ENCODE data around the gene DNA2.

The DNA2 gene

DNA sequence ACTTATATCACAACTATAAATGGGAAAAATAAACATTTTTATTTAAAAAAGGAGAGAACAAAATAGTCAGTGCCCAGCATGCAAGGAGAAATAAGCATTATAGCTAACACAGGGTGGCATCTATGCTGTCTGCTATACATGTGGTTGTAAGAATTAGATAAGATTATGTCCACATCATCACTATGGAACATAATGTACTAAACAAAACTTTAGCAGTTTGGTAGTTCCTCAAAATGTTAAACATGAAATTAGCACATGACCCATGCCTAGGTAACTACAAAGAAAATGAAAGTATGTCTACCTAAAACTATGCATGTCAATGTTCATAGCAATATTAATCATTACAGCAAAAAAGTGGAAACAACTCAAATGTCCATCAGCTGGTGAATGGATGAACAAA is 36.0 kb downstream of the DNA2 start:
- no peak overlapping the region for H2AFZ ChIP-seq (ENCODE audit: low read depth, low read length, severe bottlenecking)
- H3K27ac ChIP-seq (ENCODE audit: low read depth, low read length) = no peak overlapping the region

DNA sequence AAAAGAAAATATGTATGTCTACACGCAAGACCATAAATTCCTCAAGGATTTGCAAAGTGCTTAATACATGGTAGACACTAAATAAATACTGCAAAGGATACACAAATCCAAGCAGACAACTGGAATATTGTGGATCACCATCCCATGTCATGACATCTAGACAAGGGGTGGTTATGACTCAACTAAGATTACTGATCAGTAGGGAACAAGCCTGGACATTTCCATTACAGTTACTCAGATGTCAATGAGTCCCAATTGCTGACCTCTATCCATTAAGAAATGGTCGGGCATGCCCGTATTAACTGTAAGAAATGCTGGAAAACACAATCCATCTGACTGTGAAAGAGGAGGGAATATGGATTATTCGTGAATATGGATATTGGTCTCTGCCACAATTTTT is 37.1 kb downstream of the DNA2 start:
- no peaks in the 10 kb centered on the region for H3K79me2 ChIP-seq (ENCODE audit: insufficient read depth, low read length)
- no peaks in the 10 kb centered on the region for H3K9me3 ChIP-seq (ENCODE audit: insufficient read depth, low read length)
- TF ChIP-seq CTCF (IDR thresholded peaks at IDR 0.05; ENCODE audit: insufficient read depth, low read length, poor library complexity, severe bottlenecking) = no peak
- TF ChIP-seq EZH2phosphoT487 (conservative IDR thresholded peaks at IDR 0.05; ENCODE audit: low read length) = no peak
- no peak overlapping the region for H2AFZ ChIP-seq (ENCODE audit: low read depth, low read length, severe bottlenecking)
- H3K4me3 ChIP-seq (ENCODE audit: insufficient read depth, low read length, poor library complexity, severe bottlenecking) = no peak overlapping the region
- H3K36me3 ChIP-seq (ENCODE audit: low read length) = peaks cover 23% of the 10 kb centered on the region
- H3K27me3 ChIP-seq (ENCODE audit: low read length) = no peaks in the 10 kb centered on the region
- H3K9ac ChIP-seq (ENCODE audit: low read length) = no peak overlapping the region
- 0 out of 2 replicates have a peak, but pooled peaks cover 5% of the 10 kb centered on the region for H3F3A ChIP-seq (ENCODE audit: insufficient read depth)
- H3K27ac ChIP-seq (ENCODE audit: low read depth, low read length) = no peak overlapping the region
- no peak overlapping the region for H3K4me2 ChIP-seq (ENCODE audit: low read depth, low read length, poor library complexity, severe bottlenecking)
- no peaks in the 10 kb centered on the region for H4K20me1 ChIP-seq (ENCODE audit: low read depth, low read length)
- no peaks in the 10 kb centered on the region for H3K9me2 ChIP-seq (replicated peaks; ENCODE audit: insufficient read depth, low read length)

More for the DNA sequence above, 36.0 kb downstream of the DNA2 start:
- H3K36me3 ChIP-seq (ENCODE audit: low read length) = peaks cover 18% of the 10 kb centered on the region
- no peak overlapping the region for H3K4me2 ChIP-seq (ENCODE audit: low read depth, low read length, poor library complexity, severe bottlenecking)
- 0 out of 2 replicates have a peak, but pooled peaks cover 5% of the 10 kb centered on the region for H3F3A ChIP-seq (ENCODE audit: insufficient read depth)
- no peaks in the 10 kb centered on the region for H3K9me2 ChIP-seq (replicated peaks; ENCODE audit: insufficient read depth, low read length)
- no peaks in the 10 kb centered on the region for H4K20me1 ChIP-seq (ENCODE audit: low read depth, low read length)
- H3K27me3 ChIP-seq (ENCODE audit: low read length) = no peaks in the 10 kb centered on the region
- H3K9me3 ChIP-seq (ENCODE audit: insufficient read depth, low read length) = no peaks in the 10 kb centered on the region
- no peak for TF ChIP-seq CTCF (IDR thresholded peaks at IDR 0.05; ENCODE audit: insufficient read depth, low read length, poor library complexity, severe bottlenecking)
- no peak for TF ChIP-seq EZH2phosphoT487 (conservative IDR thresholded peaks at IDR 0.05; ENCODE audit: low read length)
- H3K4me3 ChIP-seq (ENCODE audit: insufficient read depth, low read length, poor library complexity, severe bottlenecking) = no peak overlapping the region
- no peaks in the 10 kb centered on the region for H3K79me2 ChIP-seq (ENCODE audit: insufficient read depth, low read length)
- H3K9ac ChIP-seq (ENCODE audit: low read length) = no peak overlapping the region

DNA sequence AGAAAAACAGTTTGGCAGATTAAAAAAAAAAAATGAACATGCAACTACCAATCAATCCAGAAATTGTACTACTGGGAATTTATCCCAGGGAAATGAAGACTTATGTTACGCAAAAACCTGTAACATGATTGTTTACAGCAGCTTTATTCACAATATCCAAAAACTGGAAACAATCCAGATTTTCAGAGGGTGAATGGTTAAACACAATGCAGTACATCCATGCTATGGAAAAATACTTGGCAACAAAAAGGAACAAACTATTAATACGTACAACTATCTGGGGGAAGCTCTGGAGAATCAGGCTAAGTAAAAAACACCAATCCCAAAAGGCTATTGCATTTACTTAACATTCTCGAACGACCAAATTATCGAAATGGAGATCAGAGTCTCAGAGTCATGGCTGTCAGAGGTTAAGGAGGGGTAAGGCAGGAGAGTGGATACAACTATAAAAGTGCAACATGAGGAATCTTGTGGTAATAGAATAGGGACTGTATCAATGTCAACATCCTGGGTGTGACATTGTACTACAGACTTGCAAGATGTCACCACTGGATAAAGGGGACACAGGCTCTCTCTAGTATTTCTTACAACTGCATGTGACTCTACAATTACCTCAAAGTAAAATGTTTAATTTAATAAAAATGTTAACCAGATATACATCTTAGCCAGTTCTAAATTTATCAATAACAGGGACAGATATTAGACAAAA is 43.2 kb downstream of the DNA2 start:
- H3K4me2 ChIP-seq (ENCODE audit: low read depth, low read length, poor library complexity, severe bottlenecking) = no peak overlapping the region
- H4K20me1 ChIP-seq (ENCODE audit: low read depth, low read length) = peaks cover 3% of the 10 kb centered on the region; the same call in 1 of the 2 replicates
- H3K9me2 ChIP-seq (replicated peaks; ENCODE audit: insufficient read depth, low read length) = no peaks in the 10 kb centered on the region
- no peak overlapping the region for H2AFZ ChIP-seq (ENCODE audit: low read depth, low read length, severe bottlenecking)
- peaks cover 25% of the 10 kb centered on the region for H3K36me3 ChIP-seq (ENCODE audit: low read length)
- TF ChIP-seq EZH2phosphoT487 (conservative IDR thresholded peaks at IDR 0.05; ENCODE audit: low read length) (no peak), CTCF (IDR thresholded peaks at IDR 0.05; ENCODE audit: insufficient read depth, low read length, poor library complexity, severe bottlenecking) (no peak)
- 0 out of 2 replicates have a peak, but pooled peaks cover 5% of the 10 kb centered on the region for H3F3A ChIP-seq (ENCODE audit: insufficient read depth)
- no peak overlapping the region for H3K4me3 ChIP-seq (ENCODE audit: insufficient read depth, low read length, poor library complexity, severe bottlenecking)
- no peaks in the 10 kb centered on the region for H3K27me3 ChIP-seq (ENCODE audit: low read length)
- 0 out of 2 replicates have a peak, but pooled peaks cover 4% of the 10 kb centered on the region for H3K79me2 ChIP-seq (ENCODE audit: insufficient read depth, low read length)
- no peak overlapping the region for H3K27ac ChIP-seq (ENCODE audit: low read depth, low read length)
- no peak overlapping the region for H3K9ac ChIP-seq (ENCODE audit: low read length)
- no peaks in the 10 kb centered on the region for H3K9me3 ChIP-seq (ENCODE audit: insufficient read depth, low read length)
